Stimulated activated CD8-positive, alpha-beta memory T cell treated with anti-CD3 and anti-CD28 coated beads, Interleukin-12 subunit alpha, Interleukin-12 subunit beta, amount 100 ng/mL, for 24 hours (primary cell): Measurements from ENCODE around the gene ANKRD9.

Experiments used
- DNase-seq: peaks from one replicate; pipeline ENCODE4 v3.0.0-alpha.2; 2020; ENCODE audit errors: extremely low read depth

Gene ANKRD9

DNA sequence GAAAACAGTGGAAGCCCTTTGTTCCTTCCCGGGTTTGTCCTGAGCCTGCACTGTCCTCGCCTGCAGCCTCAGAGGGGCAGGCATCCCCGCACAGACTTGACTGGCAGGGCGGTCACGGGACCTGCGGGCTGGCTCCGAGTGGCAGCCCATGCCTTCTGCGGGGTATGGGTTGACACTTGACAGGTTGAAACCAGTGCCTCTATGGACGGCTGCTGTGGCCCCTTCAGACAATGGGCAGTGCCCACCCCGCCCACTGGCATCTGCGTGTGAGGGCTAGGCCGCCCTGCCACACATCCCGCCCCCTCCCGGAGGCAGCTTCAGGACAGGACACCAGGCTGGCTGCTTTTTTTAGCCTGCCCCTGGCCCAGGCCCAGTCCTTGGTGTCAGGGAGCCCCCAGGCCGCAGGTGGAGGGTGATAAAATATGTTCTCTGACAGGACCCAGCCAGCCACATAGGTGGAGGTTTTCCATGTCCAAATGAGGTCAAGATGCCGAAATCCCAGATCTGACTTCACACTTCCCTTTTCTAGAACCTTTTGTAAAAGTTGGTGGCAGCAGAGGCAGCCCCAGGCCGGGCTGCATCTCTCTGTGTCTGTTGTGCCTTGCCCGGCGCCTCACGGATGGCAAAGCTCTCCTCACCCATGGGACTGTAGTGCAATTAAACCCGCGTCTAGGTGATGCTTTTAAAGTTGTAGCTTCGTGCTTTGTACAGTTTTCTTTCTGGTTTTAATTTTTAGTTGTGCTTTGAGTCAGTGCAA lies 10.0 kb downstream of the ANKRD9 start:
- DNase-seq, result no peak

DNA sequence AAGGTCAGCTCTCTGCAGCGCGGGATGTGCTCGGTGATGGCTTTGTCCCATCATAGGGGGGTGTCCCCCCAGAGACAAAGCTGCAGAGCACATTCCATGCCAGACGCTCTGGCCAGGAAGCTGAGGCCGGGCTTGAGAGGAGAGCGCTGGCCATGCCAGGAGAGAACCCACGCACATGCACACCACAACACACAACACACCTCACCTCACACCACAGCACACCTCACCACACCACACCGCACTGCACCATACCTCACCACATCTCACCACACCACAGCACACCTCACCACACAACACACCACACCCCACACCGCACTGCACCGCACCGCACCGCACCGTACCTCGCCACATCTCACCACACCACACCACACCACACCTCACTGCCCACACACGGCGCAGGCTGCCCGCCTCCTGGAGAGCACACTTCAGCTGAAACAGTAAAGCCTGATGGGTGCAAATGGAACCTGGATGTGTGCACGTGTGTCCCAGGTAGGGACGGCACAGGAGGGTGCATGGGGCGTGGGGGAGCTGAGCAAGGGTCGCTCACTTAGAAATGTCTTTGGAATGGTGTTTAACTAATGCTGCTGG lies 10.8 kb downstream of the ANKRD9 start:
- DNase-seq, result no peak

DNA sequence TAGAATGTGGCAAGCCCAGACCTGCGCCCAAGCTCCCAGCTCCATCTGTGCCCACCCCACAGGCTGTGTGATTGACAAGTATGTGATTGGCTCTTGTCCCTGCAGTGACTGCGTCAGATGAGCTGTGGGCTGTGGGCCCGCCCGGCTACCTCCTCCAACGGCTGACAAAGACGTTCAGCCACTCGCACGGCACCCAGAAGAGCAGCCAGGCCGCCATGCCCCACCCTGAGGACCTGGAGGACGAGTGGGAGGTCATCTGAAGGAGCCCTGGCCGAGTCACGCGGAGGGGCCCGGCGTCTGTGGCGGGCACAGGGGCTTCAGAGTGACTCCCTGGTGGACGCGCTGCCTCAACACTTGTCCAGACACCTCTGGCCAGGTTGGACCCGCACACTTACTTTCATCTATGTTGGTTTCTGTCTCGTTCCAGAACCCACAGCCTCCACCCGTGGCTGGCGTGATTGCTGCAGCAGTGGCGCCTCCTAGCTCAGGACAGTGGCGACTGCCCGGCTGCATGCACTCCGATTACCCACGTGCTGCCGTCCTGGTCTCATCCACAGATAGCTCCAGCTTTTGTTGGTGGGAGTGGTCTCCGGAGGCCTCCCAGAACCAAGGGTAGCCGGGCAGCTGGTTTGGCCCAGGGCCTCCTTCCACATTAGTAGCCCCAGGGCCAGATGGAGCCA lies 11.4 kb downstream of the ANKRD9 start:
- no peak for DNase-seq

DNA sequence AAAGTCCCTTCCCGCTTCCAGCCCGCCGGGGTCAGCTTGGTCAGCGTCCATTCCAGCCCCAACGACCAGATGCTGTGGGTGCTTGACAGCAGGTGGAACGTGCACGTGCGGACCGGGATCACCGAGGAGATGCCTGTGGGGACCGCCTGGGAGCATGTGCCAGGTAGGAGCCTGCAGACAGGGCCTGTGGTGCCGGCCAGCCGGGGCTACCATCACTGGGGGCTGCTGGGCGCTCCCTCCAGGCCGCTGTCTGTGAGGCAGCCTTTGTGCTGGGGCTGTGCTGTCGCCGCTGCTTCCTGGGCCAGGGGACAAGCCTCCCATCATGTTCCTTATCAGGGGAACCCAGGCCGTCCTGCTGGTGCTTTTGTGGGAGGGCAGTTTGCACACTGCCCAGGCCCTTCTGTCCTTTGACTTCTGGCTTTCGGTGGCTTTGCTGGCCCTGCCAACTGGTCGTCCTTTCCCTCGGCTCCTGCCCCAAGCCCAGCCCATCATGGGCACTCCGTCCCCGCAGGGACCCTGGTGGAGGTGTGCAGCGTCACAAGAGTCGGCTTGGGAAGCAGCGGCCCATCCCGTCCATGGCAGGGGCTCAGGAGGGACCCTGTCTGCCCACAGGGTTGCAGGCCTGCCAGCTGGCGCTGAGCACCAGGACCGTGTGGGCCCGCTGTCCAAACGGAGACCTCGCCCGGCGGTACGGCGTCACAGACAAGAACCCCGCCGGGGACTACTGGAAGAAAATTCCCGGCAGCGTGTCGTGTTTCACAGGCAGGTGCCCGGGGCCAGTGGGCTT lies 12.4 kb downstream of the ANKRD9 start:
- no peak for DNase-seq

DNA sequence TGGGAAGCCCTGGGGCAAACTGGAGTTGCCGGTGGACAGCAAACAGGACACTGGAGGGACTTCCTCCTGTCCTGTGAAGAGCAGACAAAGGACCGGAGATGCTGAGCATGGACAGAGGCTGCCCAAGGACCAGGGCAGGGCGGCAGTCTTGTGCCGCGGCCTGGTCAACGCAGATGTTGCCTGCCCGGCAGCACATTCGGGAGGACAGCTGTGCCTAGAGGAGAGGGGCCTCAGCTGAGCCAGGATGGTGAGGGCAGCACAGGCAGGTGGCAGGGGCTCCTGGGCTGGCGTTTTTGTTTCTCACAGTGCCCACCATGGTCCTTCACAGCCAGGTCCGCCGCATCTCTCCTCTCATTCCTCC lies 13.3 kb downstream of the ANKRD9 start:
- no peak for DNase-seq

DNA sequence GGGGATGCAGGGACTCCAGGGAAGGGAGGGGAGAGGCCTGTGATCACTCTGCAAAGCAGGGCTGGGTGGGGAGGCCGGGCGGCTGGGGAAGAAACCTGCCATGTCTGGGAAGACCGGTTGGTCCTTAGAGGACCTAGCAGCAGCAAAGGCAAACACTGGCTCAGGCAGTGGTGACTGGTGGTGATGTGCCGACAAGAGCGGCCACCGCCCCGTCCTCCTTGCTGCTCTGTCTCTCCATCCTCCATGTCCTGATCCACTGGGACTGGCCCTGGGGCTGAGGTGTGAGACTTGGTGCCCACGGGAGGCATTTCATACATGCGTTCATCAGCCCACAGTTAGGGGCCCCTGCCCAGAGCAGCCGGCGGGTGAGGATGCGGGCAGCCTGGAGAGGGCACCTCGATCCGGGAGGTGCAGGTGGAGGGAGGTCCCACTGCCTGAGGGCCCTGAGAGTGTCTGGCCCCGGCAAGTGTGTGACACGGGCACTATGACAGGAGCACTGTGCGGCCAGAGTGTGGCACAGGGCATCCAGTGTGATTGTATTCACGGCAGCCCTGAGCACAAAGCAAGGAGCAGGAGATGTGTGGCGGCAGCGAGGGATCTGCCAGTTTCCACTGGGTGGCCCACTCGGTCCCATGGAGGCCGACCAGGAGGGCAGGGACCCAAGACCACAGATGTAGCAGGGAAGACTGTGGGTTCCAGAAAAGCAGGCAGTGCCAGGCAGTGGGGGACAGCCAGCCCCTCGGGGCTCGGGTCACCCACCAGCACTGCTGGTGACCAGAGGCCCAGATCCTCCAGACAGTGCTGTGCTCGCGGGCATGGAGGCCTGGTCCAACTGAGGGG lies 13.9 kb downstream of the ANKRD9 start:
- DNase-seq, result no peak

DNA sequence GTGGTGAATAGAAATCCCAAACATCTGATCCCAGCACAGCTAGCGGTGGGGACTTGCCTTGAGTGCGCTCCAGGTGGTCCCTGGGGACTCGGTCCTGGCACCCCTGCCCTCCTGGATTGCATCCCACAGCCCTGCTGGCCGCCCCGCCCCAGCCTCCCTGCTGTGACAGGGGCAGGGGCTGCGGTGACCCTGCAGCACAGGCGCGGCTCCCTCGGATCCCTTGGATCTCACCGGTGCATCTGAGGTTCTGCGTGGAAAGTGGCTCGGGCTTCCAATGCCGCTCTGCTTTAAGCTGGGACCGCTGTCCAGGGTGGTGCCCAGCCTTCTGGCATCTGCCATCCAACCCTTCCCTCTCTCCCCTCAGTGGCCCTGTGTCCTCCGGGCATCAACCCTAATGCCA lies 16.0 kb downstream of the ANKRD9 start:
- DNase-seq, result no peak

DNA sequence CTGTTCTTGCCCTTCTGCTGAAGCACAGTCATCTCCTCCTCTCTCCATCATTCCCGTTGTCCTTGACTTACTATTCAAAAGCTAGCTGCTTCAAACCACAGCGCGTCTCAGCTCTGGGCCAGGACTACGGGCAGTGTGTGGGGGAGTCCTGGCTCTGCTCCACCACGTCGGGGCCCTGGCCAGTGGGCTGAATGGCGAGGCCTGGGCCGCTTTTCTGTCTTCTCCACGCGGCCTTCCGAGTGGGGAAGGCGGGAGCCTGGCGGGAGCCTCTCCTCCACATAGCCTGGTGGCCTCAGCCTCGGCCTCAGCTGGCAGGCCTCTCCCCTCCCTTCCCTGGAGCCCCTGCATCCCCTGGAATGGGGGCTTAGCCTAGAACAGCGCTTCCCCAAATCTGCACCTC lies 16.5 kb downstream of the ANKRD9 start:
- no peak for DNase-seq

DNA sequence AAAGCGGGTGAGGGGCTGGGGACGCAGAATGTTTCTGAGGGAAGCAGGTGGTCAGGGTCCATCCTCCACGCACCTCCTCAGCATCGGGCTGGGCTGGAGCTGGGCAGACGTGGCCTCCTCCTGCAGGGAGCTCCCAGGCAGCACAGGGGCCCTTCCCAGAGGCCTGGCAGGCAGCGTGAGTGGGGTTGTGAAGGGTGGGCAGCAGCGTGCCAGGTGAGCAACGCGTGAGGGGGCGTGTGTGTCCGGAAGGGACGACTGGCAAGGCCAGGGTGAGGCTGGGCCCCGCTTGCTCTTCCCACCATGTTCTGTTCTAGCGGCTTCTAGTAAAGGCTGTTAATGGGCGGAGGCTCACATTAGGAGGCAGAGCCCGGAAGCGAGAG lies 17.1 kb downstream of the ANKRD9 start:
- DNase-seq, result no peak

DNA sequence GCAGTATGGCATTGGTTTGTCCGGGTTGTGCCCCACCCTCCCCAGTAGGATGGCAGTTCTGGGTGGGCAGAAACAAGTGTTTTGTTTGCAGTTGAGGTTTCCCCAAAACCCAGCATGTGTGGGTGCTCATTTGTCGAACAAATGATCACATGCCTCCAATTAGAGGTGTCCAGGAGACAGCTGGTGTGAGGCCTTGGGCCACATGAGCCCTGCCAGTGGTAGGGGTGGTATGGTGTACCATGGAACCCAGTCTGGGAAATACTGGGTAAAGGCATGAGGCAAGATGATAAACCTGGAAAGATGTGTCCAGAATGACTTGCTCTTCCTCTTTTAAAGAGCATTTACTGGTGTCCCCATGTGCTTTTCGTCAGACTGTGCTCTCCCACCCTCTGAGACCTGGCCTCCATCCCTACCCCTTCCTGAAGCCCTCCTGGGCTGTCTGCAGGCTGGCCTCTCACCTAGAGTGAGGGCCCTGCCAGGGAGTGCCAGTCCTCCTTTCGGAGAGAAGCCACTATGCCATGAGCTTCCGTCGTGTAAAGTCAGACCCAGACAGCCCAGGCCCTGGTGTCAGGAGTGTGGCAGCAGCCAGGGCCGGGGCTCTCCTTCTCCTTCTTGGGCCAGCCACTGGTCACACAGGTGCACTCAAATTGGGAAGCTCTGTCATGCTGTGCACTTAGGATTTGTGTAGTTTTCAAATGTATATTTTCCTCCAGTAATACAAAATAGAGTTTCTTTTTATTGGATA lies 17.6 kb downstream of the ANKRD9 start:
- no peak for DNase-seq

DNA sequence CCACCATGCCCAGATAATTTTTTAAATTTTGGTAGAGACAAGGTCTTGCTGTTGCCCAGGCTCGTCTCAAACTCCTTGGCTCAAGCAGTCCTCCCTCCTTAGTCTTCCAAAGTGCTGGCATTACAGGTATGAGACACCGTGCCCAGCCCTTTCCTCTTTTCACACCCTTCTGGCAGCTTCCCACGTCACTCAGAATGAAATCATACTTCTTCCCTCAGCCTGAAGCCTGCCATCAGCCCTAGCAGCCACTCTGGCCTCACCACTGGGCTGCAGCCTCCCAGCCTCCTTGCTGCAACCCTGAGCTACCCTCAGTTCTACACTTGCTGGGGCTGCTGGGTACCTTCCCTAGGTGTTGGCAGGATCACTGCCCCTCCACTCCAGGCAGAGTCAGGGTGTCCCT lies 18.2 kb downstream of the ANKRD9 start:
- no peak for DNase-seq

DNA sequence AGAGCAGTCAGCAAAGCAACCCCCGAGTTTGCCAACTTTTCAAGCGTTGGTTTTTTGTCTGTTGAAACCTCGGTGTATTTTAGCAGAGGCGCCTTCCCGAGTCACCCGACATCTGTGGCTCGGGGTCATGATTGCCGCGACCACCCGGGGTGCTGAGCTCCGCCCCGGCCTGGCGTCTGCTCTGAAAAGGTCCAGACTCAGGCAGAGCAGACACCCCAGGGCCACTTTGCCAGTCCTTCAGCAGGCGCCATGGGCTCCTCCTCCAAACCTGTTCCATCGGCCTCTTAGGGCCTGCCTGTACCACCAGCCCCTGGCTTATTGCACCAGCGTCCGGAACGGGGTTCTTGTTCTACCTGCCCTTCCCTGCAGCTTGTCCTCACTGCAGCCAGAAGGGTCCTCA lies 19.1 kb downstream of the ANKRD9 start:
- DNase-seq, result no peak

DNA sequence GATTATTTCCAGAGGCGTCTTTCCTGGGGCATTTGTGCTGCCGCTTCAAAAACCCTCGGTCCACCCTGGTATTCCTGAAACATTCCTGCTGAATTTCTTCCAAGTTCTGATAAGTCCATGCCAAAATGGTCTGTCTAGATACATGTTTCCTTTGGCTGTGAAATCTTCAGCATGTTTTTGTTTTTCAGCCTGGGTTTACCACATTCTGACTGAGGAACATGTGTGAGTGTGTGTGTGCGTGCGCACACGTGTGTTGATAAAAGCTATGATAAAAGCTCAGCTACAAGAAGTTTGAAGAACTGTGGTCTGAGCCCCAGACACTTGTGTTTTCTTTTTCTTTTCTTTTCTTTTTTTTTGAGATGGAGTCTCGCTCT lies 22.4 kb downstream of the ANKRD9 start:
- DNase-seq, result no peak

DNA sequence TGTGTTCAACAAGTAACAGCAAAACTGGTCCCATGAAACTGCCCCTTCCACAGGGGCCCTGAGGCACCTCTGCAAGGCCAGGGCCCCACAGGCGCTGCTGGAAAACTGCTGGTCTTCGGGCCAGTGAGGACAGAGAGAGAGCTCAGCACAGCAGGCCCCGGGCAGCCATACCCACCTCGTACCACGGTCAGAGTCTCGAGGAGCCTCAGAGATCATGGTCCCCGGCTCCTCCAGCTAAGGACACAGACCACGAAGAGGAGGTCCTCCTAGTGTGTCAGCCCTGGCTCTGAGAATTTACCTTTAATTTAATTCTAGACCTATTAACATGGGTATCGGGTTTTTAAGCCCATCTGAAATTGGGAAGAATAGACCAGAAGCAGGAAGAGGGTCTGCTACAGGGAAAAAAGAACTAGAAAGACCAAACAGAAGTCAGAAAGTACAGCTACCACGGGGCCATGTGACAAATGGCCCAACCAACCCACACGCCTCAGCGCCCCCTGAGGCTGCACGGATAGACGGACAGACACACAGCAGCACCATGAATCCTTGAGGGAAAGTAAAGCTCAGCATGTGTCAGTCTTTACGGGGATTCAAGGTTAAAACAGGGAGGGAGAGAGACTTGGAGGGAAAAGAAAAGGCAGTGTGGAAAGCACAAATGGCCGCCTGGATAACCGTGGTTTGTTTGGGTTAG lies 22.9 kb downstream of the ANKRD9 start:
- no peak for DNase-seq

DNA sequence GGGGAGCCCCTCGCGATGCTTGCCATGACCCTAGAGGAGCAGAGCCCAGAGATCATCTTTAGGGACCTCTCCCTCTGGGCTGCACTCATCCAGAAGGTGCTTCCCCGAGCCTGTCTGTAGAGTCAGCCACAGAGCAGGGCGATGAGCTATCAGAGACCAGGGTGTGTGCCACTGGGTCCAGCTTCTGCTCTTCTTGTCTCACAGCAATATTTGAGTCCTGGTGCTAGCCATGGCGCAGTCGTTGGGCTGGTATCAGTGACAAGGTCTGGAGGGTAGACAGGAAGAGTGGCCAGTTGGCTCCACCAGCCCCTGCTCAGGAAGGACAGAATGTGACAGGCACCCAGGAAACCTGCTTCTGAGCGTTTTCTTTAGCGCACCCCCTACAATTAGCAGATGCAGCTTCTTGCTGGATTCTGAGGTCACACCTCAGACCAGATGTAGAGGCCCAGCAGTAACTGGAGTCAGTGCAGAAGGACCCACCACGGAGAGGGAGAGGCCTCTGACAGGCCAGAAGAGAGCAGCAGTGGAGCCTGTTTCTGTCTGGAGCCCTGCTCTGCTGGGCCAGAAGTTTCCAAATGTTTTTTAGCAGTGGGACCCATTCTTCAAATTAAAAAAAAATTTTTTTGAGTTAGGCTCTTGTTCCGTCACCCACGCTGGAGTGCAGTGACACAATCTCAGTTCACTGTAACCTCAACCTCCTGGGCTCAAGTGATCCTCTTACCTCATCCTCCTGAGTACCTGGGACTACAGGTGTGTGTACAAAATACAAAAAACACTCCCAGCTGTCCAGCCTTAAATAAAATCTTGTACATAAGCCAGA lies 23.7 kb downstream of the ANKRD9 start:
- no peak for DNase-seq

DNA sequence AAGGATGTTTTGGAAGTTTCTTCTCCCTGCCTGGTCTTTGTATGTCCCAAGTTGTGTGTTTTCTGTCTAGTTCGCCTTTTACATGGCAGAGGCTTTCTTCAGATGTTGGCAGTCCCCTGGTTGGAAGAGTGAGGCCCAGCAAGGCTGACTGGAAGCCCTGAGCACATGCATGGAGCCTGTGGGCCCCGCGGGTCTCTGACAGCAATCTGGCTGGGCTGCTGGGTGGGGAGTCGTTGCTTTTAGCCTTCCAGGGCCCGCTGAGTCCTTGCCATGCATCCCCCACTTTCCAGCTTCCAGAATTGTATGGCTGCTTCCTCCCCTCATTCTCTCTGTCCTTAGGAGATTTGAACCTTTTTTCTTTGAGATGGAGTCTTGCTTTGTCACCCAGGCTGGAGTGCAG lies 25.3 kb downstream of the ANKRD9 start:
- DNase-seq, result no peak

DNA sequence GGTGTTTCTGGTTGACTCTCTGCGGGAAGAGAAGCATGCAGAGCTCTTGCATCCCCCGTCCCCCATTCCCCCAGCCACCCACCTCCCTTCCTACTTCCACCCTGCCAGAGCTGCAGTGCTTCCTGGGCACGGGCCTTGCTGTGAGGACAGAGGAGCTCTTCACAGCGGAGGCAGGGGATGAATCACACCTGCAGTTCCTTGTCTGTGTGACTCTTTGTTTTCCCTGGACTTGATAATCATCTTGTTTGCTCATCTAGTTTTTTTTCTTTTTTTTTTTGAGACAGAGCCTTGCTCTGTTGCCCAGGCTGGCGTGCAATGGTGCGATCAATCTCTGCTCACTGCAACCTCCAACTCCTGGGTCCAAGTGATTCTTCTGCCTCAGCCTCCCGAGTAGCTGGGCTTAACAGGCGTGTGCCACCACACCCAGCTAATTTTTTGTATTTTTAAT lies 27.8 kb downstream of the ANKRD9 start:
- DNase-seq, result no peak

DNA sequence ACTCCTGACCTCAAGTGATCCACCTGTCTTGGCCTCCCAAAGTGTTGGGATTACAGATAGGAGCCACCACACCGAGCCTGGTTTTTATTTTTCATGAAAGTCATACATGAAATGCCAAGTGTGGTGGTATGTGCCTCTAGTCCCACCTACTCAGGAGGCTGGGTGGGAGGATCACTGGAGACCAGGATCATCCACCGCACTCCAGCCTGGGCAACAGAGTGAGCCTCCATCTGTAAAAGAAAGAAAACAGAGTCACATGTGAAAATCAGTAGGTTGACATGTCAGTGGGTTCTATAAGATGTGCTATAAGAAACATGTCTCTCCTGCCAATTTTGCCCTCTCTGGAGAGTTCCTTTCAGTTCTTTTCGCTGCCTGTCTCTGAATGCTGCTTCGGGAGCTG lies 28.2 kb downstream of the ANKRD9 start:
- DNase-seq, result no peak

DNA sequence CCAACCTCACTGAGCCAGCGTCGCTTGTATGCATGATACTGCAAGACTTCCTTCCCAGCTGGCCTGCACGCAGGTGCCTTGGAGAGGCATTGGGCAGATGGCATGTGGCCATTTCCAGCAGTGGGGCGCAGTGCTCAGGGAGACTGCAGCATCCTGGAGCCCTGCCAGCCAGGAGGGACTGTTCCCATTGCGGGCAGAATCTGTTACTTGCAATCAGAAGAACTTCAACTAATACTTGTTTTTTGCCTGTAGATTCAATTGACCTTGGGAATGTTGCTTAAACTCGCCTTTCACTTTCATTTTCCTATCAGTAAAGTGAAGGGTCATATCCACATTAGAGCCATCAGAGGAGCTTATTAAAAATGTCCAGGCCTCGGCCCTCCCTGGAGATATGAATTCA lies 29.8 kb downstream of the ANKRD9 start:
- DNase-seq, result no peak
